H1 (cell line): Measurements from ENCODE around the gene ZDHHC20. TPM values are rescaled to one million over a fixed set of nuclear protein-coding genes. Genes with fewer than 3 reads are reported as not detected.

Source experiments
- CTCF ChIA-PET: fragments of 300-600 bp; sonication (Branson Sonifier 250); formaldehyde crosslinking; loops from one replicate; lab custom pipeline; 2021; ENCODE audit not compliant: partially characterized antibody; lab: Charles Lee
- POLR2A ChIA-PET: fragments of 300-600 bp; sonication (Branson Sonifier 250); formaldehyde crosslinking; loops from one replicate; lab custom pipeline; 2021; ENCODE audit warnings: inconsistent platforms; ENCODE audit not compliant: partially characterized antibody; lab: Charles Lee
- DNase-seq, 2 experiments: peaks; one replicate each; pipeline versions ENCODE4 v3.0.0 to v3.0.0-alpha.2; 2010 to 2022; ENCODE audit warnings: low spot score in 2 of 2, low read depth in 1 of 2, mixed read lengths in 1 of 2
- FAIRE-seq: peaks from 2 replicates; lab custom pipeline; 2011; peaks lifted over from hg19 to GRCh38; lab: Jason Lieb, UNC
- H2AFZ ChIP-seq: 2 replicates; pipeline ENCODE4 v1.8.1; 2012; ENCODE audit warnings: low read length, inconsistent platforms
- H2AK5ac ChIP-seq: 2 replicates; pipeline ENCODE4 v1.6.1; 2013; ENCODE audit warnings: low read depth, low read length
- H2BK120ac ChIP-seq: replicated peaks from 2 replicates; pipeline ENCODE3; 2013; ENCODE audit warnings: low read depth, low read length, inconsistent platforms
- H2BK12ac ChIP-seq: 2 replicates; pipeline ENCODE4 v1.6.1; 2013; ENCODE audit warnings: low read depth, low read length
- H2BK15ac ChIP-seq: 2 replicates; pipeline ENCODE4 v1.6.1; 2013; ENCODE audit warnings: low read length
- H2BK20ac ChIP-seq: 2 replicates; pipeline ENCODE4 v1.6.1; 2013; ENCODE audit warnings: low read length
- H2BK5ac ChIP-seq: 2 replicates; pipeline ENCODE4 v1.6.1; 2013; ENCODE audit warnings: low read depth, low read length
- H3K14ac ChIP-seq: 2 replicates; pipeline ENCODE4 v1.6.1; 2013; ENCODE audit warnings: inconsistent platforms; ENCODE audit not compliant: insufficient read length
- H3K18ac ChIP-seq: 2 replicates; pipeline ENCODE4 v1.6.1; 2013; ENCODE audit warnings: low read length; ENCODE audit errors: extremely low read depth
- H3K23ac ChIP-seq: 2 replicates; pipeline ENCODE4 v1.6.1; 2013; ENCODE audit warnings: inconsistent platforms; ENCODE audit not compliant: insufficient read length
- H3K23me2 ChIP-seq: 2 replicates; pipeline ENCODE4 v1.6.1; 2013; ENCODE audit warnings: low read depth, low read length
- H3K27ac ChIP-seq: 2 replicates; pipeline ENCODE4 v1.6.1; 2011; ENCODE audit warnings: low read depth, low read length, inconsistent platforms
- H3K27me3 ChIP-seq, 4 experiments: replicated peaks in 1 of 4; 1 replicate in 1 of 4; 2 replicates in 3 of 4; pipeline versions ENCODE4 v1.6.1 to v1.8.1; 2011 to 2013; ENCODE audit warnings: low read length in 3 of 4, mild to moderate bottlenecking in 3 of 4, inconsistent platforms in 2 of 4, mixed read lengths in 2 of 4, moderate library complexity in 1 of 4; ENCODE audit not compliant: control insufficient read depth in 3 of 4, insufficient read depth in 3 of 4; ENCODE audit errors: extremely low read depth in 1 of 4
- H3K36me3 ChIP-seq, 4 experiments: 2 replicates each; pipeline versions ENCODE4 v1.6.1 to v1.8.1; 2011 to 2013; ENCODE audit warnings: mild to moderate bottlenecking in 4 of 4, low read length in 3 of 4, moderate library complexity in 2 of 4, control low read depth in 1 of 4, inconsistent platforms in 1 of 4; ENCODE audit not compliant: insufficient read depth in 4 of 4, control insufficient read depth in 2 of 4
- H3K4ac ChIP-seq: replicated peaks from 2 replicates; pipeline ENCODE3; 2013; ENCODE audit warnings: low read length, low read depth, mixed read lengths, inconsistent platforms; ENCODE audit not compliant: insufficient read length
- H3K4me1 ChIP-seq, 4 experiments: replicated peaks in 1 of 4; 1 replicate in 1 of 4; 2 replicates in 3 of 4; pipeline versions ENCODE4 v1.6.1 to v1.8.1; 2011 to 2013; ENCODE audit warnings: low read length in 3 of 4, inconsistent platforms in 2 of 4, mixed read lengths in 1 of 4; ENCODE audit not compliant: insufficient read depth in 4 of 4, control insufficient read depth in 3 of 4
- H3K4me2 ChIP-seq, 2 experiments: 2 replicates each; pipeline versions ENCODE4 v1.6.1 to v1.8.1; 2011 to 2013; ENCODE audit warnings: low read depth in 2 of 2, low read length in 2 of 2, control low read depth in 1 of 2, inconsistent platforms in 1 of 2, mild to moderate bottlenecking in 1 of 2; ENCODE audit not compliant: insufficient read depth in 1 of 2
- H3K4me3 ChIP-seq, 4 experiments: fragments of 200-600, 300-600 bp in 1 of 4; sonication (generic), shearing (Covaris generic), sonication (Bioruptor Twin) in 1 of 4; 2 replicates each; pipeline versions ENCODE4 v1.5.1 to v1.8.1; 2011 to 2016; ENCODE audit warnings: low read length in 4 of 4, low read depth in 3 of 4, control low read depth in 2 of 4, inconsistent platforms in 2 of 4, mild to moderate bottlenecking in 2 of 4, mixed read lengths in 1 of 4, moderate library complexity in 1 of 4; ENCODE audit not compliant: insufficient read depth in 2 of 4; ENCODE audit errors: extremely low read depth in 1 of 4
- H3K56ac ChIP-seq: replicated peaks from 2 replicates; pipeline ENCODE3; 2013; ENCODE audit warnings: low read depth, mild to moderate bottlenecking, mixed read lengths, low read length, inconsistent platforms; ENCODE audit not compliant: insufficient read length
- H3K79me1 ChIP-seq: 2 replicates; pipeline ENCODE4 v1.6.1; 2013; ENCODE audit warnings: low read depth, low read length, control low read depth
- H3K79me2 ChIP-seq, 2 experiments: 2 replicates each; pipeline versions ENCODE4 v1.6.1 to v1.8.1; 2012 to 2013; ENCODE audit warnings: low read length in 2 of 2, mild to moderate bottlenecking in 2 of 2, inconsistent platforms in 1 of 2; ENCODE audit not compliant: insufficient read depth in 2 of 2, control insufficient read depth in 1 of 2
- H3K9ac ChIP-seq, 4 experiments: replicated peaks in 1 of 4; 1 replicate in 1 of 4; 2 replicates in 3 of 4; pipeline versions ENCODE4 v1.6.1 to v1.8.1; 2011 to 2013; ENCODE audit warnings: low read depth in 3 of 4, low read length in 3 of 4, control low read depth in 2 of 4, mild to moderate bottlenecking in 2 of 4, moderate library complexity in 2 of 4, inconsistent platforms in 1 of 4; ENCODE audit errors: extremely low read depth in 1 of 4
- H3K9me3 ChIP-seq, 2 experiments: 2 replicates each; pipeline versions ENCODE4 v1.6.1 to v1.8.1; 2012 to 2013; ENCODE audit warnings: mild to moderate bottlenecking in 2 of 2, moderate library complexity in 2 of 2, control low read depth in 1 of 2, inconsistent platforms in 1 of 2, low read depth in 1 of 2, low read length in 1 of 2, mixed read lengths in 1 of 2; ENCODE audit not compliant: insufficient read depth in 2 of 2
- H4K20me1 ChIP-seq, 2 experiments: replicated peaks in 1 of 2; 2 replicates each; pipeline versions ENCODE3 to v1.8.1; 2011 to 2013; ENCODE audit warnings: inconsistent platforms in 2 of 2, low read length in 2 of 2, mild to moderate bottlenecking in 1 of 2; ENCODE audit not compliant: insufficient read depth in 2 of 2, control insufficient read depth in 1 of 2
- H4K5ac ChIP-seq: 2 replicates; pipeline ENCODE4 v1.6.1; 2013; ENCODE audit warnings: low read length, low read depth, mixed read lengths, inconsistent platforms; ENCODE audit not compliant: insufficient read length
- H4K8ac ChIP-seq: 2 replicates; pipeline ENCODE4 v1.8.0; 2013; ENCODE audit warnings: mild to moderate bottlenecking, moderate library complexity, low read length, inconsistent platforms; ENCODE audit not compliant: insufficient read depth; ENCODE audit errors: extremely low read depth
- H4K91ac ChIP-seq: replicated peaks from 2 replicates; pipeline ENCODE3; 2013; ENCODE audit warnings: low read length, mixed read lengths, inconsistent platforms; ENCODE audit not compliant: insufficient read length
- KDM1A ChIP-seq: fragments of 200-600, 300-600 bp; sonication (generic); IDR thresholded peaks from 2 replicates; pipeline ENCODE4 v1.7.1; 2016; ENCODE audit warnings: mild to moderate bottlenecking, low read length, borderline replicate concordance
- NRF1 ChIP-seq: IDR thresholded peaks from 2 replicates; pipeline ENCODE4 v1.6.1; 2011; ENCODE audit warnings: mild to moderate bottlenecking, low read depth, low read length, improper control_type of control experiment
- SRF ChIP-seq: IDR thresholded peaks from 2 replicates; pipeline ENCODE4 v1.6.1; 2011; ENCODE audit warnings: mild to moderate bottlenecking, low read depth, low read length, moderate library complexity
- WGBS, 2 experiments: shearing (Covaris generic) in 1 of 2; methylation state at CpG; one replicate each; pipeline versions ENCODE4 v1.1.6 to v1.1.7; 2013 to 2015; ENCODE audit warnings: low lambda C conversion rate in 2 of 2, mixed read lengths in 2 of 2, inconsistent platforms in 1 of 2, low coverage in 1 of 2, missing lambda C conversion rate in 1 of 2; ENCODE audit not compliant: insufficient replicate concordance in 2 of 2, insufficient coverage in 1 of 2, insufficient read length in 1 of 2; ENCODE audit errors: extremely low coverage in 1 of 2, missing lambda C conversion rate in 1 of 2; 5-methylcytosine and 5-hydroxymethylcytosine counted together
- polyA plus RNA-seq, 7 experiments: library from polyadenylated mRNA; depleted of rRNA in 3 of 7; stranded (reverse) in 5 of 7; unstranded in 2 of 7; fragments of >200 nt in 5 of 7; fragments of 200-250 nt in 2 of 7; gene quantifications; 1 replicate in 5 of 7; 2 replicates in 1 of 7; 4 replicates in 1 of 7; pipeline versions ENCODE4 v1.2.1 to v1.2.3, GENCODE V29; 2011 to 2013; ENCODE audit warnings: missing spikeins in 2 of 7, mixed read lengths in 2 of 7
- total RNA-seq: library from RNA; stranded (reverse); fragmentation: NEBNext Ultra II Directional; extraction: Animal tissue kit (Norgen Biotek cat#: 25700); gene quantifications from 2 replicates; pipeline ENCODE4 v1.2.1, GENCODE V29; 2021

Gene ZDHHC20
- total and polyA plus RNA-seq, 2 of the 8 experiments (the other 6 are each of a cell fraction or from before 2014, with no cell fraction given): 16.4 to 89.0 TPM

DNA sequence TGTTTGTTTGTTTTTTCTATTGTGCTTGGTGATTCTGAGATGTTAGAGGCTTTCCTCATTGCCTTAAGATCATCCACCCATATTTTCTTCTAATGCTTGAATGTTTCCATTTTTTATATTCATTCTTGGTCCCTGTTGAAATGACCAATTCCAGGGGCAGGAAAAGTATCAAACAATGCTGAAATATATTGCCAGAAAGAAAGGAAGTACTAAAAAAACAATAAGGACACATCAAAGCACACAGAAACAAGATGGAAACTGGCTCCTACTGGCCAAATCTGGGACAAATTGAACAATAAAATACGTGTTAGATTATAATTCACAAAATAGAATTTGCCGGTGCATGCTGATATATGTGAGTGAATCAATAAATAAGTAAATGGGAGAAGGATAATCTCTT is 23.9 kb downstream of the ZDHHC20 start:
- Histone ChIP-seq H3K18ac (no peak overlapping the region), H4K8ac (no peak overlapping the region), H2AFZ (no peak overlapping the region), H3K79me2 (peaks cover 0 to 84% of the 10 kb centered on the region in 2 experiments; a peak in 2 of 4 replicates), H3K4me1 (no peaks in the 10 kb centered on the region), H3K9ac (no peak overlapping the region), H2BK12ac (no peak overlapping the region), H3K23me2 (no peaks in the 10 kb centered on the region), H3K79me1 (peaks cover 5% of the 10 kb centered on the region; the same call in 1 of the 2 replicates), H2BK5ac (no peak overlapping the region), H3K56ac (no peak overlapping the region), H4K5ac (no peak overlapping the region), H3K27ac (no peak overlapping the region), H2BK20ac (no peak overlapping the region), H3K9me3 (peaks cover 0 to 3% of the 10 kb centered on the region in 2 experiments; a peak in 1 of 4 replicates), H3K14ac (no peak overlapping the region), H2BK15ac (no peak overlapping the region), H2AK5ac (no peak overlapping the region), H3K4me2 (no peak overlapping the region), H3K23ac (no peak overlapping the region), H3K36me3 (peaks cover 0 to 3% (median 0%) of the 10 kb centered on the region in 4 experiments; a peak in 1 of 8 replicates), H4K91ac (no peak overlapping the region), H3K27me3 (no peaks in the 10 kb centered on the region), H2BK120ac (no peak overlapping the region), H3K4ac (no peak overlapping the region), H4K20me1 (no peaks in the 10 kb centered on the region), H3K4me3 (no peak overlapping the region)
- DNase-seq (no peak), FAIRE-seq (no peak)
- ChIA-PET POLR2A (no interaction called here), CTCF (no interaction called here)
- 94% methylated on average over 2 of the region's 2 CpGs; no CpG with 5 or more reads in 1 of the 2 experiments for WGBS, 2 experiments
- no peak for TF ChIP-seq SRF
- TF ChIP-seq KDM1A: no peak
- TF ChIP-seq NRF1: no peak
